HG03442 (cell line): ENCODE measurements around the gene KANTR.
A peak's percentile ranks its signal among the peaks of the same experiment; 100 is the strongest.

ENCODE experiments used
- ATAC-seq: cut with Tn5 transposase; IDR thresholded peaks from one replicate; pipeline ENCODE4 v1.9.1; 2021; ENCODE audit warnings: mild to moderate bottlenecking, moderate library complexity; ENCODE audit not compliant: unreplicated experiment

The KANTR gene

DNA sequence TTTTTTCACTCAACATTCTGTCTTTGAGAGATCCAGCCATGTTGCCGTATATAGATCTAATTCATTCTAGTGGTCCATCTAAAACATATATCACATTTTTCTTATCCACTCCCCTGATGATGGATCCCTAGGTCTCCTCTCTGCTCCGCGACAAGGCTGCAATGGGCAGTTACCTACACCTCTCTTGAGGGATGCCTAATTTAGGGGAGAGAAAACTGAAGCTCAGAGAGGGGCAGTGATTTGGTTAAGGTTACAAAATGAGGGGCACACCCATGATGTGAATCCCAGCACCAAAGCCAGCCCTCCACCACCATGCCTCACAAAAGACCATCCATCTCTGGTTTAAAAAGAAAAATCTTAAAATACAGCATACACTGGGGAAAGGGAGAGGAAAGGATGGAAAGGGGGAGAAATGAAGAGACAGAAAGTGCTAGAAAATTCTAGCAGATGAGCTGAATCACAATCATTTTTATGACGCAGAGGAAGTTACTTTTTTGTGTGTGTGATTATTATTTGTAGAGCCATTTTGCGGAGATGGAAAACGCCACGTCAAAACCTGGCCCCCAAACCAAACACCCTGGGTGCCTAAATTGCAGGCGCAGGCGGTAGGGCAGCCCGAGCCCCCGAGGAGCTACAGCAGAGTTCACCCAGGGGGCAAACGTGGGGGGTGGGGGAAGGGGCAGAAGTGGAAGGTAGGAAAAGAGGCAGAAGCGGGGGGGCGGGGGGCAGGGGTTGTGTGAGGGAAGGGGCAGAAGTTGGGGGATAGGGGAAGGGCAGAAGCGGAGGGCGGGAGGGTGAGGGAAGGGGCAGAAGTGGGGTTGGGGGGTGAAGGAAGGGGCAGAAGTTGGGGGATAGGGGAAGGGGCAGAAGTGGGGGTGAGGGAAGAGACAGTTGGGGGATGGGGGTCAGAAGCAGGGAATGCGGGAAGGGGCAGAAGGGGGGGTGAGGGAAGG, 13.0 kb upstream of the KANTR start:
- ATAC-seq: no peak

DNA sequence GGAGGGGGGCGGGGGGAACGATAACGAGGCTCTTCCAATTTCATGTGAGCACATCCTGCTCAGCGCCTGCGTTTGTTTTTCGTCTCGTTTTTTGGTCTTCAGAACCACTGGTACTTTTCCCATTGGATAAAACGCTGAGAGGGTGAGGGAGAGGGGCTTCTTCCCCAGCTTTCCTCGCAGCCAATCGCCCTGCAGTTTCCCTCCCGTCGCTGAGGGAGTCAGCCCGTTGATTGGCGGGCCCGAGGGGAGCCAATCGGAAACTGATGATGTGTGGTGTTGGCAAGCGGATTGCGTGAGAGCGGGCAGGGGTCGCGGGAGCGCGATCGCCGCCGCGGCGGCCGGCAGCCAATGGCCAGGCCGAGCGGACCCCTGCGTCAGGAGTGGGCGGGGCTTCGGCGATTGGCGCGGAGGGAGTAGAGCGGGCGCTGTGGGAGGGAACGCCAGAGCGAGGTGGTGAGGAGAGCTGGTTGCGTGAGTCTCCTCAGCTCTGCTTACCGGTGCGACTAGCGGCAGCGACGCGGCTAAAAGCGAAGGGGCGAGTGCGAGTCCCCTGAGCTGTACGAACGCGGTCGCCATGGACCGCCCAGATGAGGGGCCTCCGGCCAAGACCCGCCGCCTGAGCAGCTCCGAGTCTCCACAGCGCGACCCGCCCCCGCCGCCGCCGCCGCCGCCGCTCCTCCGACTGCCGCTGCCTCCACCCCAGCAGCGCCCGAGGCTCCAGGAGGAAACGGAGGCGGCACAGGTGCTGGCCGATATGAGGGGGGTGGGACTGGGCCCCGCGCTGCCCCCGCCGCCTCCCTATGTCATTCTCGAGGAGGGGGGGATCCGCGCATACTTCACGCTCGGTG, 11.8 kb upstream of the KANTR start, which contains the start of gene TSPYL2:
TSS of gene TSPYL2 (plus strand) at position 443 of the 848 bp plus-strand sequence. CDS start at position 575, 132 bp downstream.
- peak; percentile 92 for ATAC-seq

DNA sequence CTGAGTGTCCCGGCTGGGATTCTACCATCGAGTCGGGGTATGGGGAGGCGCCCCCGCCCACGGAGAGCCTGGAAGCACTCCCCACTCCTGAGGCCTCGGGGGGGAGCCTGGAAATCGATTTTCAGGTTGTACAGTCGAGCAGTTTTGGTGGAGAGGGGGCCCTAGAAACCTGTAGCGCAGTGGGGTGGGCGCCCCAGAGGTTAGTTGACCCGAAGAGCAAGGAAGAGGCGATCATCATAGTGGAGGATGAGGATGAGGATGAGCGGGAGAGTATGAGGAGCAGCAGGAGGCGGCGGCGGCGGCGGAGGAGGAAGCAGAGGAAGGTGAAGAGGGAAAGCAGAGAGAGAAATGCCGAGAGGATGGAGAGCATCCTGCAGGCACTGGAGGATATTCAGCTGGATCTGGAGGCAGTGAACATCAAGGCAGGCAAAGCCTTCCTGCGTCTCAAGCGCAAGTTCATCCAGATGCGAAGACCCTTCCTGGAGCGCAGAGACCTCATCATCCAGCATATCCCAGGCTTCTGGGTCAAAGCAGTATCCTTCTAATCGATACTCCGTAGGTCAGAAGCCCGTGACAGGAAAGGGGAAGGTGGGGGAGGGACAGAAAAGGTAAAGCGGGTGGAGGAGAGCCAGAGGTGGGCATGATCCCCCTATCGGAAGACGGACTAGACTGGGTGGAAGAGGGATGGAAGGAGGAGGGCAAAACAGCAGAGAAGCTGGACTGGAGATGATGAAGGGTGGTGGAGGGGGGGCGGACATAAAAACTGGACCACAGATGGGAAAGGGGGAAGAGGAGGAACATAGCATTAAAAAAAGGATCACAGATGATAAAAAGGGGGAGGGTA, 10.9 kb upstream of the KANTR start:
- ATAC-seq: no peak

DNA sequence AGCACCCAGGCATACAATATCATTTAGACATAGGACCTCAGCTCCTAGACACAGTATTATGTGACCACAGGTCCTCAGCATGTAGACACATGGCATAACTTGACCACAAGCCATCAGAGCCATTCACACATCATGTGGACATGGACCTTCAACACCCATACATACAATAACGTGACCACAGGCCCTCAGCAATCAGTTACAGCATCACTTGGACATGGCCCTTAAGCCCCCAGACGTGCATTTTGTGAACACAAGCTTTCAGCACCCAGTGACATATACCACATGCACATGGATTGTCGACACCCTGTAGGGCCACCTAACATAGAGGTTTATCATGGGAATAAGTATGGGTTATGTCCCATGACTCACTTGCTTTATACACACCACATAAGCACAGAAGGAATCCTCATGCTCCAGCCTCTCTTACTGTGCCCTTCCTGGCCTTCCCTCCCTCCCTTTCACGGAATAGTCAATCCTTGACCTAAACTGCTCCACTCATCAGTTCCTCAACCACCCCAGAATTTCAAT, 9.8 kb upstream of the KANTR start:
- ATAC-seq: no peak

DNA sequence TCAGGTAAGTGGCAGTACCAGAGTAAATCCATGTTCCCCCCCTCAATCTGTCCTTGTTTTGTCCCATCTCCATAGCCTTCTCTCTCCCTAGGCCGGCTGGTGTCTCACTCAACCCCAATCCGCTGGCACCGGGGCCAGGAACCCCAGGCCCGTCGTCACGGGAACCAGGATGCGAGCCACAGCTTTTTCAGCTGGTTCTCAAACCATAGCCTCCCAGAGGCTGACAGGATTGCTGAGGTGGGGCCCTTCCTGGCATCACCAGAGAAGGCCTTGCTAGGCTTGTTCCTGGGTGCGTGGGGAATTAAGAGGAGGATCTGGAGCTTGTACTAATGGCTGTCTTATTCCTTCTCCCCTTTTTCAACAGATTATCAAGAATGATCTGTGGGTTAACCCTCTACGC, 9.1 kb upstream of the KANTR start:
- no peak for ATAC-seq

DNA sequence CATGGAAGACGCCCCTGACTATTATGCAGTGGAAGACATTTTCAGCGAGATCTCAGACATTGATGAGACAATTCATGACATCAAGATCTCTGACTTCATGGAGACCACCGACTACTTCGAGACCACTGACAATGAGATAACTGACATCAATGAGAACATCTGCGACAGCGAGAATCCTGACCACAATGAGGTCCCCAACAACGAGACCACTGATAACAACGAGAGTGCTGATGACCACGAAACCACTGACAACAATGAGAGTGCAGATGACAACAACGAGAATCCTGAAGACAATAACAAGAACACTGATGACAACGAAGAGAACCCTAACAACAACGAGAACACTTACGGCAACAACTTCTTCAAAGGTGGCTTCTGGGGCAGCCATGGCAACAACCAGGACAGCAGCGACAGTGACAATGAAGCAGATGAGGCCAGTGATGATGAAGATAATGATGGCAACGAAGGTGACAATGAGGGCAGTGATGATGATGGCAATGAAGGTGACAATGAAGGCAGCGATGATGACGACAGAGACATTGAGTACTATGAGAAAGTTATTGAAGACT, 8.2 kb upstream of the KANTR start:
- ATAC-seq: no peak

DNA sequence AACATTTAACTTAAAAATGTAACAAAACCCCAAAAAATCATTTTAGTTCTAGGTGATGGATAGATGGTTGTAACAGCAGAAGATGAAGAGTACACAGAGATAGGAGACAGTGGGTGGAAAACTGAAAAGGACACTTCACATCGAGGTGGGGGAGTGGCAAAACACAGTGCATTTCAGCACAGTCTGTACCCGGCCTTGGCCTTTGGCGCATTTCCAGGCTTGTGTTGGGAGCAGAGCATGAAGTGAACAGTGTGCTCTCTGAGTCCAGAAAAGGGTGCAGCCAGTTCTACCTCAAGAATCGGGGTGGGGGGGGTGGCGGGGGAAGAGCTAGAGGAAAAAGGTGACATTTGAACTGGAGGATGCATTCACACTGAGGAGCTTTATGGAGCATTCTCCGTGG, 7.5 kb upstream of the KANTR start:
- ATAC-seq: no peak

DNA sequence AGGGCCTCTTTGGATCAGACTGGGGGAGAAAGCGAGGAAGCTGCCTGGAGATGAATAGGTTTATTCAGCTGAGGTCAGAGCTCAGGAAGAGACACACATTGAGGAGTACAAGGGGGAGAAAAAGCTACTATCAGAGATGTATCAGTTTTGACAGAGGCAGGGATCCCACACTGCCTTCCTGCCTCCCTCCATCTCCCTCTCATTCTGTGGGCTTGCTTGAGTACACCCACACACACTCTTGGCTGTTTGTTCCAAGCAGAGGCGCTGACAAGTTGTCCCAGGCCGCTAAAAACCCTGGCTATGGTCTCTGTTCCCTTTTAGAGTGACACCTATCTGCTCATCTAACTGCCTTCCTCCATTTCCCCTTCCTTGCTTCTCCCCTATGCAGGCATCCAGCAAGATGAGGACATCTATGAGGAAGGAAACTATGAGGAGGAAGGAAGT, 6.5 kb upstream of the KANTR start:
- no peak for ATAC-seq

DNA sequence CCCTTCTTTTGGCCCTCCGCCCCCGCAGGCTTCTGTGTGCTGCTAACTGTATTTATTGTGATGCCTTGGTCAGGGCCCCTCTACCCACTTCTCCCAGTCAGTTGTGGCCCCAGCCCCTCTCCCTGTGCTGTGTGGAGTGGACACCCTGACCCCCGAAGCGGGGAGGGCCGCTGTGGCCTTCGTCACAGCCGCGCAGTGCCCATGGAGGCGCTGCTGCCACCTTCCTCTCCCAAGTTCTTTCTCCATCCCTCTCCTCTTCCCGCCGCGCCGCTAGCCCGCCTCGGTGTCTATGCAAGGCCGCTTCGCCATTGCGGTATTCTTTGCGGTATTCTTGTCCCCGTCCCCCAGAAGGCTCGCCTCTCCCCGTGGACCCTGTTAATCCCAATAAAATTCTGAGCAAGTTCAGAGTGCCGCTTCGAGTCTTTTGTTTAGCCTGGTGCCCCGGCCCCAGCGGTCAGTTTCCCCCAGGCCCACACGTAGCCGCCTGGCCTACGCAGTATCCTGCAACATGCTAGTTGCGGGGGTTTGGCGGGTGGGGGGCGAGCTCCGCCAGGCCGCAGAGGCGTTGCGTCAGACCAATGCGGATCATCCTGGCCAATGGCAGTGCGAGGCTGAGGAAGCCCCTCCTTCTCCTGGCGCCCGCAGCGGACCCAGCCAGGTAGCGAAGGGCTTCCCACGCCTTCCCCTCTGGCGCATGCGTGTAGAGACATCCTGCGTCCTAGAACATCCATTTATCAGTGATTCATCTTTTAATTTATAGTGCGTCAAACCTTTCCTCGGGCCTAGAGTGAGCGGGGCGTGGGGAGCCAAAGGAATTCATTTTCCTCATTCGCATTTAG, 5.6 kb upstream of the KANTR start:
- peak; percentile 61 for ATAC-seq

DNA sequence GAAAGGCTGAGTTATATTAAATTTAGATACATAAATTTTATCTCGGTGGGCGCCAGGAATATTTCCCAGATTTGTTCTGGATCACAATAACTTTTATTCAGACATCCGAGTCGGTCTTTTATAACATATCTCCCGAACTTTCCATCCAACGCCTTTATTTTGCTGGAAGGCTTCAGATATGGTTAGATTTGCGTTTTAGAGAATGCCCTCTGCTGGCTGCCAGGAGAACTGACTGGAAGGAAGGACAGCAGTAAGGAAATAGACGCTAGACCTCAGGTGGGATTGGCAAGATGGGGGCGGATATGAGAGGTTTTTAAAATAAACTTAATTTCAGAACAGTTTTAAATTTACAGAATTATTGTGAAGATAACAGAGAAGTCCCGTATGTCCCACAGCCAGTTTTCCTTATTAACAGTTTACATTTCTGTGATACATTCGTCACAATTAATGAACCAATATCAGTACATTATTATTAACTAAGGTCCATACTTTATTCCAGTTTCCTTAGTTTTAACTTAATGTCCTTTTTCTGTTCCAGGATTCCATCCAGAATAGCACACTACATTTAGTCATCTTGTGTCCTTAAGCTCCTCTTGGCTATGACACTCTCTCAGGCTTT, 4.6 kb upstream of the KANTR start:
- no peak for ATAC-seq

DNA sequence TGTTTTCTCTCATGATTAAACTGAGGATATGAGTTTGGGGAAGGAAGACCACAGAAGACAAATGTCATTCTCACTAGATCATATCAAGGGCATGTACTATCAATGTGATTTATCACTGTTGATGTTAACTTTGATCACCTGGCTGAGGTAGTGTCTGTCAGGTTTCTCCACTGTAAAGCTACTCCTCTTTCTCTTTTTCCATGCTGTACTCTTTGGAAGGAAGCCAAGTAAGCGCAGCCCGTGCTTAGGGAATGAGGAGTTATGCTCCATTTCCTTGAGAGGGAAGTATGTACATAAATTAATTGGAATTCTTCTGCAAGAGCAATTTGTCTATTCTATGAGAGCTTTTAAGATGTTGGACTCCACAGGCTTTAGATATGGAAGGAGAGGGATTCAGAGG, 4.0 kb upstream of the KANTR start:
- no peak for ATAC-seq

DNA sequence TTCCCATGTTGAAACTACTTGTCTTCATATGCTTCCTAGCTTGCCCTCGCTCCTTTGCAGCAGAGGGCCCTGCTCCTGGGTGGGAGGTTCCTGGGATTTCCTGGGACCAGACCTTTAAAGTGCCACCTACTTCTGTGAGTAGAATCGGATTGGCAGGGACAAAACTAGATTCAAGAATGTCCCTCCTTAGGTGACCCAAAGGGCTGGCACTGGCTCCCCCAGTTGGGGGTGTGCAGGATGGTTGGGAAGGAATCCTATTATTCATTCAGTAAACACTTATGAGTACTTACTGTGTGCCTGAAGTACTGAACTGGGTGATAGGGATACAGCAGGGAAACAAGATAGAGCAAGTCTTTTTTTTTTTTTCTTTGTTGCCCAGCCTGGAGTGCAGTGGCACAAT, 2.6 kb upstream of the KANTR start:
- ATAC-seq: no peak

DNA sequence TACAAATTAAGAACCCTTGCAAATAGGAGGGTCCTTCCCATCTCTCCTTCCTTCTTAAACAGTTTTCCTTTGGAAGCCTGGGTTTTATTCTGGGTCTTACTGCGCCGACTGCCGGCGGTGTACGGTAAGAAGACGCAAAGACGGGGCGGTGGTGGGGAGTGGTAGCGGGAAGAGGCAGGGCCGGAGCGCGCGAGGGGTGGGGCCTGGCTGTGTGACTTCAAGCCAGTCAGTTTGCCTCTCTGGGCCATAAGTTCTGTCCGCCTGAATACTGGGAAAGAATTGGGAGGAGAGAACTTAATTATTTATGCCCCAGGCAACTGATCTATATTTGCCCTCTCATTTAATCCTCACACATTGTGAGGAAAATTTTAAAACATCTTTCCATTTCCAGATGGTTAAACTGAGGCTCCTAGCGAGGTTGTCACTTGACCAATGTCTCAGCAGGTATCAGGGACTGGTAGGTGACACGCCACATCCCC, 726 bp upstream of the KANTR start:
- no peak for ATAC-seq

DNA sequence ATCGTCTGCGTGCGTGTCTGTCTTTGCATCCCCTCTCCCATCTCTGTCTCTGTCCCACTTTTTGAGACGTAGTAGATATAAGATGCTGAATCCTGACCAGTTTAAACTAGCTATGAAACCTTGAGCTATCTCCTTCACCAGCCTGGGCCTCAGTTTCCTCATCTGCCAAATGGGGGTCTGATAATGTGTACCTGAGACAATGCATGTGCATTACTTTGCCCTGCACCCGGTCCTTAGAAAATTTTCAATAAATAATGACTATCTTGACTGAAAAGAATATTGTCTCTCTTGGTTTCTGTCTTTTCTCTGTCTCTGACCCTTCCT, 602 bp downstream of the KANTR start:
- no peak for ATAC-seq

DNA sequence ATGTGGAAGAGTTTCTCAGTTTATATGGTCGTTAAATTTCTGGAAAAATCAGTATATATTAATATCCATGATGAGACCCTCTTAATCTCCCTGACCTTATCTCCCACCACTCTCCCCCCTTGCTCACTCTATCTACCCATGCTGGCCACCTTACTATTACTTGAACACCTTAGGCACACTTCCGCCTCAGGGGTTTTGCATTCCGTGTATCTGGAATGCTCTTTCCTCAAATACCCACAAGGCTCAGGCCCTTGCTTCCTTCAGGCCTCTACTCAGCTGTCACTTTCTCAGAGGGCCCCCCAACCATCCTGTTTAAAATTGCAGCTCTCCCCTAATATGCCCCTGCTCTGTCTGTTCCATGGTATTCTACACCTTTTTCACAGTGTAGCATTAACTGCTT, 1.9 kb downstream of the KANTR start:
- ATAC-seq: no peak

DNA sequence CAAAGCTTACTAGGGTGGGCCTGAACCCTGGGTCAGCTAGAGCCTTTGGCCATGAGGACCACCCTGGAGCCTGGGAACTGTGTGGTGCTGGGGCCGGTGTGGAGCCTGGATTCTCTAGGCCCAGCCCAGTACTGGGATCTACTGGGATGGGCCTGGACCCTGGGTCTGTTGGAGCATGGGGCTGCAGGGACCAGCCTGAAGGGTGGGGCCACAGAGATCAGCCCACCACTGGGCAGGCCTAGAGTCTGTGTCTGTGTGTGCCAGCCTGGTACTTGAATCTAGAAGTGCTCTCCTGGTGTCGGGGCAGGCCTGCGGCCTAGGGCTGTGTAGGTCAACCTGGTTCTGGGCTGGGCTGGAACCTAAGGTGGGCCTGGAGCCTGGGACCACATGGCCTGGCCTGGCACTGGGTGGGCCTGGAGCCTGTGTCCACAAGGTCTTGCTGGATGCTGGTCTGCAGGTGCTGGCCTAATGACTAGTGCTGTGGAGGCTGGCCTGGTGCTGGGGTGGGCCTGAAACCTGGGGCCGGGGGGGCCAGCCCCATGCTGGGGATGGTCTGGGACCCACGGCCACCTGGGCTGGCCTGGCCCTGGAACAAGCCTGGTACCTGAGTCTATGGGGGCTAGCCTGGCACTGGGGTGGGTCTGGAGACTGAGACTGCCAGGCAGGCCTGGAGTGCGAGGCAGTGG, 21.1 kb downstream of the KANTR start:
- ATAC-seq: no peak

DNA sequence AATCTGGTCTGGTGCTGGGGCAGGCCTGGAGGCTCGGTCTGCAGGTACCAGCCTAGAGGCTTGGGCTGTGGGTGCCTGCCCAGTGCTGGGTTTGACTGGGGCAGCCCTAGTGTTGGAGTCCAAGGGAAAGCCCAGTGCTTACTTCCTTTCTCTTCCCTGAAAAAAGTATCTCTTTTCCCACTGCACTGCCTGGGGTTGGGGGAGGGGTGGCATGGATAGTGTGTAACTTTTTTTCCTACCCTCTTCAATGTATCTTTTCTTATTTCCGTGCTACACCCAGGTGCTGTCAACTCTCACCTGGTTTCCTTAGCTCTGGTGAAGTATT, 21.6 kb downstream of the KANTR start:
- no peak for ATAC-seq

DNA sequence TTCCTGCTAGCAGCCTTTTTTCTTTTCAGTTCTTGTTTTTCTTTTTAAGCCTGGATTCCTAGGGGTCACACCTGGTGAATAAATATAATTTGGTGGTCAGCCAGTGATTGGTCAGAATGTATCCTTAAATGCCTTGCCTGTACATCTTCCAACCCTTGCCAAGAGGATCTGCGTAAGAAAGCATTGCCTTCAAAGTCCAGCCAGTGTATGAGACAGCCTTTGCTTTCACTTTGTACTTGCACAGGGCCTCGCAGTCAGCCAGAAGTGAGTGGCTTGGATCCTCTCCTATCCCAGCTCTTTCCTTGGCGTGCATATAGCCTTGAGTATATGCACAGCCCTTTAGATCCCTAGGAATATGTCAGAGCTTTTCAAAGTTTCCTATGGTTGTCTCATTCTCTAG, 22.2 kb downstream of the KANTR start:
- no peak for ATAC-seq

DNA sequence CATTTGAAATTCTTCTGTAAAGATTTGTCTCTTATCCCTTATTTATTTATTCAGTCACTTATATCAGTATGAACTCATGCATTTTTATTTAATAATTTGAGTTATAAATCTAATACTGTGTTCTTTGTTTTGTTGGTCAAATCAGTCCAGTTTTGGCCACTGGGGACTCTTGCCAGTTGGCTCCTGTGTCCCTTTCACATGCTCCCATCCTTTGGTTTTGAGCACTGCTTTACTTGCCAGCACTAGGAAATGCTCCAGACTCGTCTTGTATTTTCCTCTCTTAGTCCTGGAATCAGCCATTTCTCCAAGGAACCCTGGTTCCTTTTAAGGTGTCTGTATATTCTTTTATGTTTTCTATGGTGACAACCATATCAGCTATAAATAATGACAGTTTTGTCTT, 28.1 kb downstream of the KANTR start:
- ATAC-seq: no peak
